T-helper 17 cell (primary cell): ENCODE results near the gene CD226. TPM values are rescaled to one million over a fixed set of nuclear protein-coding genes. Genes with fewer than 3 reads are reported as not detected.
A peak's percentile ranks its signal among the peaks of the same experiment; 100 is the strongest.
"Not testable (repeated sequence)": the region's sequence is repeated elsewhere in the genome, so short reads cannot be mapped to it uniquely, and the experiment has no call there.

Source experiments
- ATAC-seq: fragments of 150-1000 bp; cut with Tn5 transposase; 2 replicates; pipeline ENCODE4 v1.10.0; 2021; ENCODE audit warnings: mild to moderate bottlenecking, moderate library complexity
- DNase-seq, 3 donors: peaks; one replicate each; pipeline versions ENCODE4 v3.0.0 to v3.0.0-alpha.2; 2020 to 2021
- H3K9me3 ChIP-seq: one replicate; pipeline ENCODE4 v1.7.0; 2013; ENCODE audit warnings: low read length, mild to moderate bottlenecking; ENCODE audit not compliant: control insufficient read depth, poor library complexity, severe bottlenecking
- H3K27ac Mint-ChIP-seq: one replicate; pipeline ENCODE4 v1.8.0; 2022; ENCODE audit warnings: mild to moderate bottlenecking, moderate library complexity, mixed read lengths
- H3K27me3 Mint-ChIP-seq: one replicate; pipeline ENCODE4 v1.8.0; 2022; ENCODE audit warnings: mixed read lengths
- H3K36me3 Mint-ChIP-seq: one replicate; pipeline ENCODE4 v1.8.0; 2022; ENCODE audit warnings: low read depth, mixed read lengths
- H3K4me1 Mint-ChIP-seq: one replicate; pipeline ENCODE4 v1.8.0; 2022; ENCODE audit warnings: mild to moderate bottlenecking, mixed read lengths
- H3K4me3 Mint-ChIP-seq: one replicate; pipeline ENCODE4 v1.8.0; 2022; ENCODE audit warnings: mild to moderate bottlenecking, moderate library complexity, mixed read lengths
- total RNA-seq, 4 donors: library from RNA in 2 of 4; stranded (reverse) in 2 of 4; gene quantifications; one replicate each; pipeline ENCODE4 v1.2.3 and lab custom pipeline; 2022 to 2026

CD226 gene
- total RNA-seq, 2 donors from 2014 or later, result 106 to 128 TPM

- H3K4me1 Mint-ChIP-seq, ATAC-seq, DNase-seq, H3K9me3 ChIP-seq, H3K36me3 Mint-ChIP-seq, H3K27me3 Mint-ChIP-seq, H3K4me3 Mint-ChIP-seq, H3K27ac Mint-ChIP-seq: not testable (repeated sequence)
These were observed 27.6 kb upstream of the CD226 start for GRCh38 chr18:69975294-69975693.

GRCh38 chr18:69974365-69974764 is 26.7 kb upstream of the CD226 start:
- ATAC-seq, result no peak
- H3K36me3 Mint-ChIP-seq, result no peaks in the 10 kb centered on the region

GRCh38 chr18:69969491-69969890 is 21.8 kb upstream of the CD226 start:
- ATAC-seq (no peak), DNase-seq (no peak)
- H3K27me3 Mint-ChIP-seq, result no peaks in the 10 kb centered on the region
- H3K27ac Mint-ChIP-seq, result no peak overlapping the region
- H3K9me3 ChIP-seq, result no peaks in the 10 kb centered on the region
- H3K4me1 Mint-ChIP-seq, result peaks cover 18% of the 10 kb centered on the region
- H3K4me3 Mint-ChIP-seq, result no peak overlapping the region
- H3K36me3 Mint-ChIP-seq, result no peaks in the 10 kb centered on the region

More at GRCh38 chr18:69974365-69974764, 26.7 kb upstream of the CD226 start:
- H3K27ac Mint-ChIP-seq, result no peak overlapping the region
- H3K9me3 ChIP-seq, result peaks cover 3% of the 10 kb centered on the region
- DNase-seq, result no peak
- H3K4me3 Mint-ChIP-seq, result no peak overlapping the region
- no peaks in the 10 kb centered on the region for H3K27me3 Mint-ChIP-seq
- peaks cover 2% of the 10 kb centered on the region for H3K4me1 Mint-ChIP-seq

GRCh38 chr18:69968039-69968438 is 20.4 kb upstream of the CD226 start:
- no peak overlapping the region for H3K4me3 Mint-ChIP-seq
- no peak for DNase-seq
- no peaks in the 10 kb centered on the region for H3K36me3 Mint-ChIP-seq
- H3K27me3 Mint-ChIP-seq, result no peaks in the 10 kb centered on the region
- H3K9me3 ChIP-seq, result no peaks in the 10 kb centered on the region
- H3K4me1 Mint-ChIP-seq, result peaks cover 18% of the 10 kb centered on the region
- peak; percentile 78 for ATAC-seq
- peak overlapping the region; percentile 9 for H3K27ac Mint-ChIP-seq

GRCh38 chr18:69963196-69963595 is 15.5 kb upstream of the CD226 start:
- ATAC-seq (no peak), DNase-seq (no peak)
- Mint-ChIP-seq H3K27me3 (no peaks in the 10 kb centered on the region), H3K4me1 (peaks cover 22% of the 10 kb centered on the region), H3K36me3 (no peaks in the 10 kb centered on the region), H3K4me3 (no peak overlapping the region), H3K27ac (no peak overlapping the region)
- H3K9me3 ChIP-seq, result no peaks in the 10 kb centered on the region

GRCh38 chr18:69961718-69962117 is 14.0 kb upstream of the CD226 start:
- no peak for ATAC-seq
- Mint-ChIP-seq H3K36me3 (no peaks in the 10 kb centered on the region), H3K4me1 (peaks cover 16% of the 10 kb centered on the region), H3K27ac (no peak overlapping the region), H3K27me3 (no peaks in the 10 kb centered on the region), H3K4me3 (no peak overlapping the region)
- H3K9me3 ChIP-seq, result no peaks in the 10 kb centered on the region
- DNase-seq, result no peak

- DNase-seq (no peak), ATAC-seq (peak; percentile 22)
- no peaks in the 10 kb centered on the region for H3K9me3 ChIP-seq
- H3K27ac Mint-ChIP-seq, result no peak overlapping the region
- H3K4me1 Mint-ChIP-seq, result peaks cover 21% of the 10 kb centered on the region
- H3K27me3 Mint-ChIP-seq, result no peaks in the 10 kb centered on the region
- H3K36me3 Mint-ChIP-seq, result no peaks in the 10 kb centered on the region
- no peak overlapping the region for H3K4me3 Mint-ChIP-seq
These were observed 10.7 kb upstream of the CD226 start for GRCh38 chr18:69958422-69958821.

GRCh38 chr18:69957747-69958146 is 10.1 kb upstream of the CD226 start:
- no peaks in the 10 kb centered on the region for H3K27me3 Mint-ChIP-seq
- H3K27ac Mint-ChIP-seq, result no peak overlapping the region
- peaks cover 27% of the 10 kb centered on the region for H3K4me1 Mint-ChIP-seq
- no peaks in the 10 kb centered on the region for H3K36me3 Mint-ChIP-seq
- H3K4me3 Mint-ChIP-seq, result no peak overlapping the region
- DNase-seq (no peak), ATAC-seq (no peak)
- no peaks in the 10 kb centered on the region for H3K9me3 ChIP-seq

- Mint-ChIP-seq H3K4me1 (peaks cover 28% of the 10 kb centered on the region), H3K27ac (no peak overlapping the region), H3K4me3 (no peak overlapping the region), H3K27me3 (no peaks in the 10 kb centered on the region), H3K36me3 (no peaks in the 10 kb centered on the region)
- ATAC-seq (peak; percentile 61), DNase-seq (no peak)
- H3K9me3 ChIP-seq, result no peaks in the 10 kb centered on the region
These were observed 9.3 kb upstream of the CD226 start for GRCh38 chr18:69956665-69957620.

GRCh38 chr18:69956057-69956456 is 8.4 kb upstream of the CD226 start:
- ATAC-seq (no peak), DNase-seq (no peak)
- no peaks in the 10 kb centered on the region for H3K9me3 ChIP-seq
- H3K36me3 Mint-ChIP-seq, result peaks cover 3% of the 10 kb centered on the region
- H3K27ac Mint-ChIP-seq, result no peak overlapping the region
- H3K4me3 Mint-ChIP-seq, result no peak overlapping the region
- H3K4me1 Mint-ChIP-seq, result peaks cover 34% of the 10 kb centered on the region
- no peaks in the 10 kb centered on the region for H3K27me3 Mint-ChIP-seq

- ATAC-seq (peak; percentile 32), DNase-seq (no peak)
- Mint-ChIP-seq H3K4me3 (no peak overlapping the region), H3K4me1 (peaks cover 34% of the 10 kb centered on the region), H3K36me3 (peaks cover 3% of the 10 kb centered on the region), H3K27ac (no peak overlapping the region), H3K27me3 (no peaks in the 10 kb centered on the region)
- H3K9me3 ChIP-seq, result no peaks in the 10 kb centered on the region
These were observed 7.2 kb upstream of the CD226 start for GRCh38 chr18:69954719-69955480.

- no peak for DNase-seq
- ATAC-seq, result no peak
- H3K27me3 Mint-ChIP-seq, result no peaks in the 10 kb centered on the region
- peaks cover 25% of the 10 kb centered on the region for H3K4me1 Mint-ChIP-seq
- H3K9me3 ChIP-seq, result no peaks in the 10 kb centered on the region
- H3K36me3 Mint-ChIP-seq, result peaks cover 3% of the 10 kb centered on the region
- no peak overlapping the region for H3K27ac Mint-ChIP-seq
- peak overlapping the region; percentile 21 for H3K4me3 Mint-ChIP-seq
These were observed 5.5 kb upstream of the CD226 start for GRCh38 chr18:69953191-69953590.

- Mint-ChIP-seq H3K36me3 (peaks cover 3% of the 10 kb centered on the region), H3K27me3 (no peaks in the 10 kb centered on the region), H3K4me3 (peak overlapping the region; percentile 21), H3K27ac (peak overlapping the region; percentile 49), H3K4me1 (peaks cover 44% of the 10 kb centered on the region)
- ATAC-seq (no peak), DNase-seq (no peak)
- H3K9me3 ChIP-seq, result no peaks in the 10 kb centered on the region
These were observed 3.5 kb upstream of the CD226 start for GRCh38 chr18:69951182-69951581.
